Measurements from ENCODE around the gene DDR1. TPM values are rescaled to one million over a fixed set of nuclear protein-coding genes. Genes with fewer than 3 reads are reported as not detected.
A peak's percentile ranks its signal among the peaks of the same experiment; 100 is the strongest.

DDR1 gene
- total RNA-seq, 1 experiment from 2014 or later = 108 TPM

DNA sequence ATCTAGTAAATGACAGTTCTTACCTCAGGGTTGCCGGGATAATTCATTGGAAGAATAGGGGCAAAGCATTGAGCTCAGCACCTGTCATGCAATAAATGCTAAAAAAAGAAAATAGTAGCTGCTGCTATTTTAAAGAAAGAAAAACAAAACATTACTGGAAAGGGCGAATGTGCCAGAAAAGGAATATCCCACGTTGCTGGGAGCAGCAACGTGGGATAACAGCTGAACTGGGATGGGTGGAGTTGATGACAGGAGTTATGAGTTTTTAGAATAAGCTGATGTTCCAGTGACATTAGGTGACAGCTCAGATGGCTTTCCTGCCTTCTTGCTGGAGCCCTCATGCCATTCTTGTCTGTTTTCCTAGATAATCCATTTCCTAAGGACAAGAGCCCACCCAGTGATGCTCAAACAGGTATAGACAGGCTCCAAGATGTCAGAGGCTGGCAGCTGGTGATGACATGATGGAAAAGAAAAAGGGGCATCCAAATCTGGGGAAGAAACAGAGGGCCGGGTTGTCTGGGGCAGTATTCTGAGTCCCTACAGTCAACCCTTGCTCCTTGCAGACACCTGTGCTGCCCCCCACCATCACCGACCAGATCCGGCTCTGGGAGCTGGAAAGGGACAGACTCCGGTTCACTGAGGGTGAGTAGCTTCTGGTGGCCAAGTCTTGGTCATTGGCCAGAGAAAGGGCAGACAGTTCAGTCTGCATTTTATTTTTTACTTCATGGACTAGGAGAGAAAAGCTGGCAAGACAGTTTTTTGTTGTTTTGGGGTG lies 28.6 kb downstream of the DDR1 start:
- Histone ChIP-seq H3K9me2 (replicated peaks; ENCODE audit: low read length) (no peaks in the 10 kb centered on the region), H3K9me3 (ENCODE audit: low read length) (no peaks in the 10 kb centered on the region), H3K27ac (ENCODE audit: low read length) (peak overlapping the region; percentile 51), H3K79me2 (ENCODE audit: low read length) (peaks cover 24% of the 10 kb centered on the region), H3K4me3 (ENCODE audit: low read length) (peak overlapping the region; percentile 67; the same call in 1 of the 2 replicates), H3K27me3 (ENCODE audit: low read length) (no peaks in the 10 kb centered on the region), H3K36me3 (ENCODE audit: low read depth, low read length) (peaks cover 11% of the 10 kb centered on the region; the same call in 1 of the 2 replicates), H3K4me1 (ENCODE audit: insufficient read depth, low read length) (peaks cover 35% of the 10 kb centered on the region), H3K9ac (ENCODE audit: low read length) (peak overlapping the region; percentile 87; the same call in 1 of the 2 replicates), H2AFZ (ENCODE audit: low read length) (peak overlapping the region; percentile 73; the same call in 1 of the 2 replicates), H3K4me2 (ENCODE audit: low read length) (peak overlapping the region; percentile 89; the same call in 1 of the 2 replicates), H3F3A (ENCODE audit: low read length, unreplicated experiment) (no peaks in the 10 kb centered on the region), H4K20me1 (ENCODE audit: low read length) (no peaks in the 10 kb centered on the region)
- BruUV-seq (replicated peaks) = no TSS peak
- ChIA-PET CTCF (interaction anchor here (0.6 to 3.6 kb wide), 9 partner anchors 27 to 174 kb away, joined by 3 to 23 read pairs (median 5); no protein-coding TSS in a partner anchor), POLR2A (ENCODE audit: unreplicated experiment) (interaction anchor here (0.5 to 0.6 kb wide), 3 partner anchors 29 to 172 kb away, joined by 6 to 8 read pairs (median 6); no protein-coding TSS in a partner anchor)
- ATAC-seq = no peak
- TF ChIP-seq EZH2phosphoT487 (IDR thresholded peaks at IDR 0.05; ENCODE audit: borderline replicate concordance, low read length) = no peak
- TF ChIP-seq, protein P1, sequence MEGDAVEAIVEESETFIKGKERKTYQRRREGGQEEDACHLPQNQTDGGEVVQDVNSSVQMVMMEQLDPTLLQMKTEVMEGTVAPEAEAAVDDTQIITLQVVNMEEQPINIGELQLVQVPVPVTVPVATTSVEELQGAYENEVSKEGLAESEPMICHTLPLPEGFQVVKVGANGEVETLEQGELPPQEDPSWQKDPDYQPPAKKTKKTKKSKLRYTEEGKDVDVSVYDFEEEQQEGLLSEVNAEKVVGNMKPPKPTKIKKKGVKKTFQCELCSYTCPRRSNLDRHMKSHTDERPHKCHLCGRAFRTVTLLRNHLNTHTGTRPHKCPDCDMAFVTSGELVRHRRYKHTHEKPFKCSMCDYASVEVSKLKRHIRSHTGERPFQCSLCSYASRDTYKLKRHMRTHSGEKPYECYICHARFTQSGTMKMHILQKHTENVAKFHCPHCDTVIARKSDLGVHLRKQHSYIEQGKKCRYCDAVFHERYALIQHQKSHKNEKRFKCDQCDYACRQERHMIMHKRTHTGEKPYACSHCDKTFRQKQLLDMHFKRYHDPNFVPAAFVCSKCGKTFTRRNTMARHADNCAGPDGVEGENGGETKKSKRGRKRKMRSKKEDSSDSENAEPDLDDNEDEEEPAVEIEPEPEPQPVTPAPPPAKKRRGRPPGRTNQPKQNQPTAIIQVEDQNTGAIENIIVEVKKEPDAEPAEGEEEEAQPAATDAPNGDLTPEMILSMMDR (conservative IDR thresholded peaks at IDR 0.05; ENCODE audit: low read depth, low read length) = no peak
- TF ChIP-seq EZH2 (IDR thresholded peaks at IDR 0.05; ENCODE audit: low read length, unreplicated experiment) = no peak
- DNase-seq = no peak
- intact Hi-C loops (cut with micrococcal nuclease) = no loop called here

GRCh38 chr6:30913721-30914075 lies 29.4 kb downstream of the DDR1 start:
- Histone ChIP-seq H3K9ac (ENCODE audit: low read length) (peak overlapping the region; percentile 87), H4K20me1 (ENCODE audit: low read length) (no peaks in the 10 kb centered on the region), H3K9me2 (replicated peaks; ENCODE audit: low read length) (no peaks in the 10 kb centered on the region), H3F3A (ENCODE audit: low read length, unreplicated experiment) (no peaks in the 10 kb centered on the region), H3K36me3 (ENCODE audit: low read depth, low read length) (peaks cover 11% of the 10 kb centered on the region; the same call in 1 of the 2 replicates), H3K9me3 (ENCODE audit: low read length) (no peaks in the 10 kb centered on the region), H3K4me1 (ENCODE audit: insufficient read depth, low read length) (peaks cover 34% of the 10 kb centered on the region), H3K27ac (ENCODE audit: low read length) (peak overlapping the region; percentile 51), H3K79me2 (ENCODE audit: low read length) (peaks cover 17% of the 10 kb centered on the region), H3K4me3 (ENCODE audit: low read length) (peak overlapping the region; percentile 67), H3K27me3 (ENCODE audit: low read length) (no peaks in the 10 kb centered on the region), H3K4me2 (ENCODE audit: low read length) (peak overlapping the region; percentile 89), H2AFZ (ENCODE audit: low read length) (peak overlapping the region; percentile 73; the same call in 1 of the 2 replicates)
- DNase-seq (no peak), ATAC-seq (no peak)
- ChIA-PET CTCF (interaction anchor here (0.6 to 3.6 kb wide), 15 partner anchors 28 to 447 kb away, joined by 3 to 48 read pairs (median 5); partner anchors contain the start of gene PSORS1C1), POLR2A (ENCODE audit: unreplicated experiment) (interaction anchor here (0.6 kb wide), 1 partner anchor 171 kb away, joined by 6 read pairs; no protein-coding TSS in a partner anchor)
- intact Hi-C loops (cut with micrococcal nuclease) = loop anchor here (1.0 kb wide), 2 partner anchors 28 to 85 kb away; no protein-coding TSS in a partner anchor
- BruUV-seq (replicated peaks) = TSS peak; percentile 85
- TF ChIP-seq, protein P1 (conservative IDR thresholded peaks at IDR 0.05; ENCODE audit: low read depth, low read length) = no peak
- TF ChIP-seq EZH2 (IDR thresholded peaks at IDR 0.05; ENCODE audit: low read length, unreplicated experiment) (no peak), EZH2phosphoT487 (IDR thresholded peaks at IDR 0.05; ENCODE audit: borderline replicate concordance, low read length) (no peak)

Data from PC-3 (cell line).